GM13977 (cell line): ENCODE results near the gene KRTCAP2.
"Not testable (repeated sequence)": the region's sequence is repeated elsewhere in the genome, so short reads cannot be mapped to it uniquely, and the experiment has no call there.

Source experiments
- DNase-seq: peaks from one replicate; pipeline ENCODE4 v3.0.0; 2012; ENCODE audit warnings: low spot score
- in situ Hi-C: fragments of 300-500 bp; cut with MboI; formaldehyde crosslinking; loops from one replicate; pipeline ENCODE4 v1.12.0; 2022; ENCODE audit warnings: low sequenced_read_pairs, low pct_unique_long_range_greater_than_20kb, mixed read lengths, inconsistent platforms; ENCODE audit not compliant: unreplicated experiment
- TF ChIP-seq, protein P1 (sequence below): IDR thresholded peaks from 2 replicates; pipeline ENCODE4 v1.5.1; 2012; ENCODE audit warnings: mild to moderate bottlenecking, control low read depth; ENCODE audit not compliant: insufficient read depth; ENCODE audit errors: extremely low read depth, missing control alignments

KRTCAP2 gene

DNA sequence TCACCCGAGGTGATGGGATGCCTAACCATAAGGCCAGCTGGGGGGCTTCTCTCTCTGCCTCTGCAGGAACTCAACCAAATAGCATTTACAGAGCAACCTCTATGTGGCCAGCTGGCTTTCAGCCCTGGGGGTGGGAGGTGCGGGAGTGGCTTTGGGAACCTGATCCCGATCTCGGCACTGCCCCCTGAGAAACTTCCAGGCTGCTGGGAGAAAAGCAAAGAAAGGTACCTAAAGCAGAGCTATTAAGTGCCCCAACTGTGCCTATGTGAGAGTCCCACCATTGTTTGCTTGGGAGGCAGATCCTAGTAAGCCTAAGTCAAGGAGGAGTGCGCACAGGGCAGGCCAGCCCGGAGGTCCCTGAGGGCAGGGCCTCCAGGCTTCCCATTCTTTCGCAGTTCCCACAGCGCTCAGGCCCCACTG, 7.0 kb downstream of the KRTCAP2 start:
- no peak for DNase-seq
- TF ChIP-seq, protein P1, sequence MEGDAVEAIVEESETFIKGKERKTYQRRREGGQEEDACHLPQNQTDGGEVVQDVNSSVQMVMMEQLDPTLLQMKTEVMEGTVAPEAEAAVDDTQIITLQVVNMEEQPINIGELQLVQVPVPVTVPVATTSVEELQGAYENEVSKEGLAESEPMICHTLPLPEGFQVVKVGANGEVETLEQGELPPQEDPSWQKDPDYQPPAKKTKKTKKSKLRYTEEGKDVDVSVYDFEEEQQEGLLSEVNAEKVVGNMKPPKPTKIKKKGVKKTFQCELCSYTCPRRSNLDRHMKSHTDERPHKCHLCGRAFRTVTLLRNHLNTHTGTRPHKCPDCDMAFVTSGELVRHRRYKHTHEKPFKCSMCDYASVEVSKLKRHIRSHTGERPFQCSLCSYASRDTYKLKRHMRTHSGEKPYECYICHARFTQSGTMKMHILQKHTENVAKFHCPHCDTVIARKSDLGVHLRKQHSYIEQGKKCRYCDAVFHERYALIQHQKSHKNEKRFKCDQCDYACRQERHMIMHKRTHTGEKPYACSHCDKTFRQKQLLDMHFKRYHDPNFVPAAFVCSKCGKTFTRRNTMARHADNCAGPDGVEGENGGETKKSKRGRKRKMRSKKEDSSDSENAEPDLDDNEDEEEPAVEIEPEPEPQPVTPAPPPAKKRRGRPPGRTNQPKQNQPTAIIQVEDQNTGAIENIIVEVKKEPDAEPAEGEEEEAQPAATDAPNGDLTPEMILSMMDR, result no peak
- in situ Hi-C loops, result loop anchor here (5.0 kb wide), 1 partner anchor 74 kb away; no protein-coding TSS in a partner anchor

DNA sequence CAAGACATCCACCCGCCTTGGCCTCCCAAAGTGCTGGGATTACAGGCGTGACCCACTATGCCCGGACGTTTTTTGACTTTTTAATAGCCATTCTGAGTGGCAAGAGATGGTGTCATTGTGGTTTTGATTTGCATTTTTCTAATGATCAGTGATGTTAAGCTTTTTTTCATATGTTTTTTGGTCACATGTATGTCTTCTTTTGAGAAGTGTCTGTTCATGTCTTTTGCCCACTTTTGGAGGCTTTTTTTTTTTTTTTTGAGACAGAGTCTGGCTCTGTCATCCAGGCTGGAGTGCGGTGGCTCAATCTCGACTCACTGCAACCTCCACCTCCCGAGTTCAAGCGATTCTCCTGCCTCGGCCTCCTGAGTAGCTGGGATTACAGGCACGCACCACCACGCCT, 8.5 kb downstream of the KRTCAP2 start:
- not testable (repeated sequence) for DNase-seq
- in situ Hi-C loops, result loop anchor here (5.0 kb wide), 1 partner anchor 72 kb away; no protein-coding TSS in a partner anchor

DNA sequence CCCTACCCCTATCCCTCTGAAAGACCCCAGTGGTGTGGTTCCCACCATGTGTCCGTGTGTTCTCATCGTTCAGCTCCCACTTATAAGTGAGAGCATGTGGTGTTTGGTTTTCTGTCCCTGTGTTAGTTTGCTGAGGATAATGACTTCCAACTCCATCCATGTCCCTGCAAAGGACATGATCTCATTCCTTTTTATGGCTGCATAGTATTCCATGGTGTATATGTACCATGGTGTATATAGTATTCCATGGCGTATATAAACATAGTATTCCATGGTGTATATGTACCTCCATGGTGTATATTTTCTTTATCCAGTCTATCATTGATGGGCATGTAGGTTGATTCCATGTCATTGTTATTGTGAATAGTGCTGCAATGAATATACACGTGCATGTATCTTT, 9.3 kb downstream of the KRTCAP2 start:
- DNase-seq, in situ Hi-C loops: not testable (repeated sequence)

DNA sequence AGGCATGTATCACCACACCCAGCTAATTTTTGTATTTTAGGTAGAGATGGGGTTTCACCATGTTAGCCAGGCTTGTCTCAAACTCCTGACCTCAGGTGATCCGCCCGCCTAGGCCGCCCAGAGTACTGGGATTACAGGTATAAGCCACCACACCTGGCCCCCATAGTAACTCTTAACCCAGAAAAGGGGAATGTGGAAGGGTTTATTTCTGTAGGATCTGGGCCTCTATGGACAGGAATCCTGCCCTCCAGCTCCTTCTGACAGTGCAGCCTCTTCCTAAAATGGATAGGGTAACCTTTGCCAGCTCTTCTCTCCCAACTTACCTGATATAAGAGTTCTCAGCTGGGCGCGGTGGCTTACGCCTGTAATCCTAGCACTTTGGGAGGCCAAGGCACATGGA, 10.5 kb downstream of the KRTCAP2 start:
- DNase-seq, in situ Hi-C loops: not testable (repeated sequence)

DNA sequence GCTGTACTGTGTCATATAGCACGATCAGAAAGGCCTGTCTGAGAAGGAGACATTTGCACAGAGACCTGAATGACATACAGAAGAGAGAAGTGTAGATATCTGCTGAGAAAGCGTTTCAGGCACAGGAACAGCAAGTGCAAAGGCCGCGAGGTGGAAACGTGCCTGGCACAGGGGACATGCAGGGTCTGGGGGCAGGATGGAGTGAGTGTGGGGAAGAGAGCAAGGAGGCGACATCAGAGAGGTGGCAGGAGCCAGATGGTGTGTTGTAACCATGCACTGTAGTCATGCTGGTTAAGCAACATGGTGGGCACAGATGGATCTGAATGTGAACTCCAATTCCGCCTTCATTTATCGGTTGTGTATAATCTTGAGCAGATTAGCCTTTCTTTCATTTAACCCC, 13.0 kb downstream of the KRTCAP2 start:
- no peak for DNase-seq
- TF ChIP-seq, protein P1, result no peak
- in situ Hi-C loops, result no loop called here

DNA sequence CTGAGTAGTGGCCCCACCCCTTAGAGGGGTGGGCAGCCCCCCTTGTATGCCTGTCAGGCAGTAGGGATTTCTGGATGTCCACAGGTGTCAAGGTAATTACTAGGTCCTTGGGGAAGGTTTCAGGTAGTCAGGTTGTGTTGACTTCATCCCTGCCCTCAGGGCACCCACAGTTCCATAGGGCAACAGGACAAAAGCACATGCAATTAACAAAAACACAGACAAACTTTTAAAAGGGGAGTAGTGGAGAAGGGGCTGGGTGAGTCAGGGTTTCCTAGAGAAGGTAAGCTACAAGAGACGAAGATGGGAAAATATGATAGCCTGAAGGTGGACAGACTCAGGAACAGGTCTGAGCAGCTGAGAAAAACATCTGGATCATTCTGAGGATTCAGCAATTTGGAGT, 14.1 kb downstream of the KRTCAP2 start:
- DNase-seq, result no peak
- TF ChIP-seq, protein P1, result no peak
- in situ Hi-C loops, result no loop called here

DNA sequence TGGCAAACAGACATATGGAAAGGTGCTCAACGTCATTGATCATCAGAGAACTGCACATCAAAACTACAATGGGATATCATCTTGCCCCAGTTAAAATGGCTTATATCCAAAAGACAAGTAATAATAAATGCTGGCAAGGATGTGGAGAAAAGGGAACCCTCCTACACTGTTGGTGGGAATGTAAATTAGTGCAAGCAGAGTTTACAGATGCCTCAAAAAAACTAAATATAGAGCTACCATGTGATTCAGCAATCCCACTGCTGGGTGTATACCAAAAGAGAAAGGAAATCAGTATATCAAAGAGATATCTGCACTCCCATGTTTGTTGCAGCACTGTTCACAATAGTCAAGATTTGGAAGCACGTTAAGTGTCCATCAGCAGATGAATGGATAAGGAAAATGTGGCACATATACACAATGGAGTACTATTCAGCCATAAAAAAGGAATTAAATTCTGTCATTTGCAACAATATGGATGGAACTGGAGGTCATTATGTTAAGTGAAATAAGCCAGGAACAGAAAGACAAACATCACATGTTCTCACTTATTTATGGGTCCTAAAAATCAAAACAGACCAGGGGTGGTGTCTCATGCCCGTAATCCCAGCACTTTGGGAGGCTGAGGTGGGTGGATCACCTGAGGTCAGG, 17.0 kb downstream of the KRTCAP2 start:
- DNase-seq, in situ Hi-C loops: not testable (repeated sequence)

DNA sequence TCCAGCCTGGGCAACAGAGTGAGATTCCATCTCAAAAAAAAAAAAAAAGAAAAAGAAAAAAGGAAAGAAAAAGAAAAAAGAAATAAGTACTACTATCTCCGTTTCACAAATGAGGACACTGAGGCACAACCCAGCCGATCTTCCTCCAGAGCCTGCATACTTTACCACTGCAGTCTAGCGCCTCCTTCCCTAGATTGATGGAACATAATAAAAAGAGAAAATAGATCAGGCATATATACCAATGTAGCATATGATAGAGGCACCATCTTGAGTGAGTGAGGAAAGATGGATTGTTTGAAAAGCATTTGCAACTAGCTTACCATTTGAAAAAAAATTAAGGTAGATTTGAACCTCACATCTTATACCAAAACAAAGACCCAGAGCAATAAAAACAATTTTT, 27.6 kb downstream of the KRTCAP2 start:
- DNase-seq, result no peak
- in situ Hi-C loops, result no loop called here
- TF ChIP-seq, protein P1, result no peak

DNA sequence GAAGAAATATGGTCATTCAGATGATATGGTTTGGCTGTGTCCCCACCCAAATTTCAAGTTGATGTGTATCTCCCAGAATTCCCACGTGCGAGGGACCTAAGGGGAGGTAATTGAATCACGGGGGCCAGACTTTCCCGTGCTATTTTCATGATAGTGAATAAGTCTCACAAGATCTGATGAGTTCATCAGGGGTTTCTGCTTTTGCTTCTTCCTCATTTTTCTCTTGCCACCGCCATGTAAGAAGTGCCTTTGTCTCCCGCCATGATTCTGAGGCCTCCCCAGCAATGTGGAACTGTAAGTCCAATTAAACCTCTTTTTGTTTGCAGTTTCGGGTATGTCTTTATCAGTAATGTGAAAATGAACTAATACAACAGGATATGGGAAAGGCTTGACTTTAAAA, 31.4 kb downstream of the KRTCAP2 start:
- in situ Hi-C loops, result no loop called here
- DNase-seq, result no peak
- TF ChIP-seq, protein P1, result no peak
